Gastroesophageal sphincter (tissue), 4 donors: ENCODE data around the gene KCNA2. TPM values are rescaled to one million over a fixed set of nuclear protein-coding genes. Genes with fewer than 3 reads are reported as not detected.
A peak's percentile ranks its signal among the peaks of the same experiment; 100 is the strongest.

Source experiments
- ATAC-seq: fragments of 150-250 bp; one replicate; pipeline ENCODE4 v1.9.1; 2016; ENCODE audit warnings: mild to moderate bottlenecking, moderate library complexity
- H3K27ac ChIP-seq, 4 donors: fragments of 200-600 bp; sonication (generic) in 3 of 4; 1 replicate in 3 of 4; 2 replicates in 1 of 4; pipeline ENCODE4 v1.5.1; 2016 to 2019
- H3K27me3 ChIP-seq: fragments of 200-600 bp; sonication (generic); one replicate; pipeline ENCODE4 v1.5.1; 2019
- H3K36me3 ChIP-seq, 2 donors: fragments of 200-600 bp; sonication (generic); one replicate each; pipeline ENCODE4 v1.5.1; 2019; ENCODE audit warnings: control low read depth in 1 of 2
- H3K4me1 ChIP-seq, 3 donors: fragments of 200-600 bp; sonication (generic); 1 replicate in 2 of 3; 2 replicates in 1 of 3; pipeline ENCODE4 v1.5.1; 2016 to 2019; ENCODE audit warnings: control low read depth in 2 of 3
- H3K4me3 ChIP-seq, 2 donors: fragments of 200-600 bp; sonication (generic); one replicate each; pipeline ENCODE4 v1.5.1; 2019; ENCODE audit warnings: mild to moderate bottlenecking in 1 of 2, moderate library complexity in 1 of 2
- H3K9me3 ChIP-seq, 3 donors: fragments of 200-600 bp; sonication (generic); one replicate each; pipeline ENCODE4 v1.5.1; 2017 to 2019; ENCODE audit warnings: control low read depth in 2 of 3
- EP300 ChIP-seq: sonication (generic); formaldehyde crosslinking; IDR thresholded peaks from one replicate; pipeline ENCODE4 v1.6.1; 2017; ENCODE audit warnings: antibody characterized with exemption, mild to moderate bottlenecking
- POLR2A ChIP-seq, 2 donors: fragments of 450-650 bp; IDR thresholded peaks; one replicate each; pipeline ENCODE4 v1.6.1; 2017; ENCODE audit warnings: antibody characterized with exemption in 2 of 2, mild to moderate bottlenecking in 2 of 2, moderate library complexity in 1 of 2
- POLR2AphosphoS5 ChIP-seq: sonication (generic); formaldehyde crosslinking; IDR thresholded peaks from one replicate; pipeline ENCODE4 v1.6.1; 2017; ENCODE audit warnings: antibody characterized with exemption
- WGBS, 2 donors: methylation state at CpG; one replicate each; pipeline ENCODE4 v1.1.5; 2018; ENCODE audit warnings: low coverage in 1 of 2; 5-methylcytosine and 5-hydroxymethylcytosine counted together
- total RNA-seq, 4 donors: library from RNA; depleted of rRNA; stranded (reverse); fragments of >200 nt; gene quantifications; one replicate each; pipeline ENCODE4 v1.1.0, GENCODE V29; 2016
- TF ChIP-seq, protein P1 (sequence below), 4 experiments: fragments of 200-600 bp in 2 of 4; fragments of 450-650 bp in 2 of 4; sonication (generic) in 1 of 4; IDR thresholded peaks; one replicate each; pipeline ENCODE4 v1.5.1; 2017 to 2019; ENCODE audit warnings: antibody characterized with exemption in 4 of 4, mild to moderate bottlenecking in 2 of 4, moderate library complexity in 2 of 4

The KCNA2 gene
- 10 to 100 TPM in 1 of 4 donors, 1 to 10 TPM in 3; 2.8 to 16.8 (median 4.6) TPM for total RNA-seq

DNA sequence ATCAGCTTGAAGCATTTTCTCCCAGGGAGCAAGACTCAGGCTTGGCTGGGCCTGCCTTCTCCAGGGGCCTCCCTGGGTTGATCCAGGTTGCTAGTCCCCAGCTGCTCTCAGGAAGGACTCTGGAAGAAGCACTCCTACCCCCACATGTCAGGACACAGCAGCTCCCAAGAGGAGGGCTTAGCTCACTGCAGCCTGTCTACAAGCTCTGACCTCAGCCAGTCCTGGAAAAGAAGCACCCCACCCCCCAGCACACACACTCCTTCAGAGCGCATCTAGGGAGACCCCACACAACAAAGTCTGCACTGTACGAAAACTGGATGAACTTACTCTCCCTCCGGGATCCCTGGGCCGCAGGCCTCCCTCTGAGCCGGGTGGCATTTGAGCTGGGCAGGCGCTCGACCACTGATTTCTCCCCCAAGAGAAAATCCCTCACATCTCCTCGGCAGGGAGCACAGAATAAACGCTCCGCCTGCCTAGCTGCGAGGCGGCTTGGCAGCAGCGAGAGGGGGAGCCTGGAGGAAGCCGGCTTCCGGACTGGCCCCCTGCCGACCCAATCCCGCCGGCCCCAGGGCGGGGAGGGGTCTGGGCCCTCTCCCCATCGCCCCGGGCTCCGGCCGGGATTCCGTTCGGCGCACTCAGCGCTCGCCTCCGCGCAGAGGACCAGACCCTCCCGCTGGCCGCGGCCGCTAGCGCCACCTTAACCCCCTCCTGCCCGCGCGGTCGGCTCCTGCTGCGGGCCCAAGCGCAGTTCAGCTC is at the start of gene KCNA2:
KCNA2 (minus strand) TSS at position 458 of the 756 bp plus-strand sequence. CDS start 1,576 bp downstream, outside the sequence.
- Histone ChIP-seq H3K4me3 (peak within 1 kb of the TSS; percentile 54 to 74), H3K9me3 (no peaks in the 10 kb centered on the region), H3K4me1 (peaks cover 0 to 38% (median 0%) of the 10 kb centered on the region in 3 donors), H3K27me3 (peaks cover 67% of the 10 kb centered on the region), H3K27ac (peak within 1 kb of the TSS; percentile 1 to 83 (median 76)), H3K36me3 (peaks cover 0 to 13% of the 10 kb centered on the region in 2 donors)
- no peak for TF ChIP-seq EP300
- TF ChIP-seq, protein P1, sequence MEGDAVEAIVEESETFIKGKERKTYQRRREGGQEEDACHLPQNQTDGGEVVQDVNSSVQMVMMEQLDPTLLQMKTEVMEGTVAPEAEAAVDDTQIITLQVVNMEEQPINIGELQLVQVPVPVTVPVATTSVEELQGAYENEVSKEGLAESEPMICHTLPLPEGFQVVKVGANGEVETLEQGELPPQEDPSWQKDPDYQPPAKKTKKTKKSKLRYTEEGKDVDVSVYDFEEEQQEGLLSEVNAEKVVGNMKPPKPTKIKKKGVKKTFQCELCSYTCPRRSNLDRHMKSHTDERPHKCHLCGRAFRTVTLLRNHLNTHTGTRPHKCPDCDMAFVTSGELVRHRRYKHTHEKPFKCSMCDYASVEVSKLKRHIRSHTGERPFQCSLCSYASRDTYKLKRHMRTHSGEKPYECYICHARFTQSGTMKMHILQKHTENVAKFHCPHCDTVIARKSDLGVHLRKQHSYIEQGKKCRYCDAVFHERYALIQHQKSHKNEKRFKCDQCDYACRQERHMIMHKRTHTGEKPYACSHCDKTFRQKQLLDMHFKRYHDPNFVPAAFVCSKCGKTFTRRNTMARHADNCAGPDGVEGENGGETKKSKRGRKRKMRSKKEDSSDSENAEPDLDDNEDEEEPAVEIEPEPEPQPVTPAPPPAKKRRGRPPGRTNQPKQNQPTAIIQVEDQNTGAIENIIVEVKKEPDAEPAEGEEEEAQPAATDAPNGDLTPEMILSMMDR (IDR thresholded peaks at IDR 0.05), result peak in 2 of 4 experiments; percentile 13 to 21
- TF ChIP-seq POLR2A (IDR thresholded peaks at IDR 0.05), result peak; percentile 39 to 54
- peak; percentile 30 for TF ChIP-seq POLR2AphosphoS5
- peak; percentile 67 for ATAC-seq
- 17% methylated on average over 1 of the region's 41 CpGs; no CpG with 5 or more reads in 1 of the 2 donors for WGBS, 2 donors

DNA sequence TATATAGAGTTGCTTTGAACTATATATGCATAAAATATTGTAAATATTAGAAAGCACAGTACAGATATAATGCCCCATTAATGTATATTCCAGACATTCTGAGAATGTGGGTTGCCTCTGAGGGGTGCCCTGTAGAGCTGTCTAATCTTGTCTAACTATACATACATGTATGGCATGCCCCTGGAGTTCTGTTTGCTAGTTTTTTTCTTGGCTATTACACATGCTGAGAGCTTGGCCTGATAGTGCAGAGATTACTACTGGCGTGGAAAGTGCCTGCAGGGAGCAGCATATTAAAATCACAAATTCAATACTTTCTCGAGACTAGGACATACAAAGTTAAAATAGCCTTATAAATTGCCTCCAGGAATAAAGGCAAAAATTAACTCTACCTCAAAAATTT is 44.5 kb upstream of the KCNA2 start:
- Histone ChIP-seq H3K27ac (no peak overlapping the region), H3K4me1 (peaks cover 0 to 23% (median 7%) of the 10 kb centered on the region in 3 donors), H3K36me3 (no peaks in the 10 kb centered on the region), H3K9me3 (no peaks in the 10 kb centered on the region), H3K27me3 (peaks cover 3% of the 10 kb centered on the region), H3K4me3 (no peak overlapping the region)
- ATAC-seq, result no peak
- TF ChIP-seq, protein P1 (IDR thresholded peaks at IDR 0.05), result no peak
- TF ChIP-seq POLR2AphosphoS5 (no peak), POLR2A (IDR thresholded peaks at IDR 0.05) (no peak), EP300 (no peak)
- WGBS, 2 donors, result 70 to 78% methylated on average over 2 of the region's 2 CpGs

DNA sequence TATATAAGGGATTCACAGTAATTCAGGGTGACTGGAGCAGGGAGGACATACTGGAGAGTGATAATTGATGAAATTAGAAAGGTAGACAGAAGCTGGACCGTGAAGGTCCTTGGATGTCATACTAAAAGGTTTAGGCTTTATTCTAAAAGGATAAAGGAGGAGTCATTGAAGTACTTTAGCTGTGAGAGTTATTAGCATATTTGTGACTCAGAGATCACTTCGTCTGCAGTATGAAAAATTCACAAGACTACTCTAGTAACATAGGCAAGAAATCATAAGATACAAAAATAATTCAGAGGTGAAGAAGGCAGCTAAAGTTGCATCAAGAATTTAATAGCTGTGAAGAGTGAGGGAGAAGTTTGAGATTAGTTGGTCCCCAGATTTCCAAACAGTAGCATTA is 42.3 kb upstream of the KCNA2 start:
- H3K36me3 ChIP-seq, result no peaks in the 10 kb centered on the region
- WGBS, 2 donors, result 56 to 78% methylated on average over 2 of the region's 2 CpGs
- TF ChIP-seq EP300 (no peak), POLR2A (IDR thresholded peaks at IDR 0.05) (no peak), POLR2AphosphoS5 (no peak)
- TF ChIP-seq, protein P1 (IDR thresholded peaks at IDR 0.05), result no peak
- peaks cover 3% of the 10 kb centered on the region for H3K27me3 ChIP-seq
- H3K4me1 ChIP-seq, result peaks cover 0 to 24% (median 7%) of the 10 kb centered on the region in 3 donors
- H3K4me3 ChIP-seq, result no peak overlapping the region
- H3K9me3 ChIP-seq, result no peaks in the 10 kb centered on the region
- ATAC-seq, result no peak
- no peak overlapping the region for H3K27ac ChIP-seq

DNA sequence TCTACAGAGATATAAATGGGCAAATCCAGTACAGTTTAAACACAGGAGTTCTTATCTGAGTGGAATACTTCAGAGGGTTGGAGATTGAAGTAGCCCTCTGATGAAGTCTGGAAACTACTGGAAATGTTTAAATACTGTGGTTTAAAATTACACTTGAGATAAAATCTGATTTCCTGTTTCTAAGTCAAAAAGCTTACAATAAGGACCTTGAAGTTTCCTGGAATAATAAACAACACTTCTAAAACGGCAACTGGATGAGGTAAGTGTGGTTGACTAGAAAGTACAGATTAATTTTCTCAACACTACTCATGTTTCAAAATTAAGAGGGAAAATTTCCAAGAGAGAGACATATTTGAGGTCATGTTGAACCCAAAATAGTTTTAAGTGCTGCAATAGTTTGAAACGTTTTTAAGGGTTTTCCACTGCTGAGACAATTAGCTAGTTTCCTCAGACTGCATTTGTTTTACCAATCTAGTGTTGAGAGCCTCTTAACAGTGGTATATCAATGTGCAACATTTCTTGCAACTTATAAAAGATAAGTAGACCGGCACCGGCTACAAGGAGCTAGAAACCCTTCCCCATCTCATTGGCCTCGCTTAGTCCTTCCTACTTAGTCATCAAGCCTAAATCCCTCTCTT is 41.2 kb upstream of the KCNA2 start:
- ATAC-seq, result peak; percentile 71
- no peaks in the 10 kb centered on the region for H3K9me3 ChIP-seq
- H3K27me3 ChIP-seq, result peaks cover 9% of the 10 kb centered on the region
- H3K27ac ChIP-seq, result peak overlapping the region in 1 of 4 donors; percentile 10
- 22 to 31% methylated on average over 5 of the region's 5 CpGs for WGBS, 2 donors
- no peak overlapping the region for H3K4me3 ChIP-seq
- TF ChIP-seq POLR2AphosphoS5 (peak; percentile 47), POLR2A (IDR thresholded peaks at IDR 0.05) (no peak), EP300 (no peak)
- TF ChIP-seq, protein P1 (IDR thresholded peaks at IDR 0.05), result no peak
- peaks cover 0 to 24% (median 7%) of the 10 kb centered on the region in 3 donors for H3K4me1 ChIP-seq
- no peaks in the 10 kb centered on the region for H3K36me3 ChIP-seq
